HFF-Myc (cell line): ENCODE results near the gene GPR161.
"Not testable (repeated sequence)": the region's sequence is repeated elsewhere in the genome, so short reads cannot be mapped to it uniquely, and the experiment has no call there.

ENCODE experiments used
- DNase-seq: peaks from one replicate; pipeline ENCODE4 v3.0.0-alpha.2; 2011; ENCODE audit warnings: low read depth; ENCODE audit errors: extremely low read depth
- H3K4me3 ChIP-seq: replicated peaks from 2 replicates; pipeline ENCODE4 v1.5.1; 2011; ENCODE audit warnings: low read depth, mild to moderate bottlenecking, control low read depth, low read length
- CTCF ChIP-seq: IDR thresholded peaks from 2 replicates; pipeline ENCODE4 v1.5.1; 2012; ENCODE audit warnings: mild to moderate bottlenecking, low read depth, low read length, control low read depth; ENCODE audit errors: missing control alignments

GPR161 gene

DNA sequence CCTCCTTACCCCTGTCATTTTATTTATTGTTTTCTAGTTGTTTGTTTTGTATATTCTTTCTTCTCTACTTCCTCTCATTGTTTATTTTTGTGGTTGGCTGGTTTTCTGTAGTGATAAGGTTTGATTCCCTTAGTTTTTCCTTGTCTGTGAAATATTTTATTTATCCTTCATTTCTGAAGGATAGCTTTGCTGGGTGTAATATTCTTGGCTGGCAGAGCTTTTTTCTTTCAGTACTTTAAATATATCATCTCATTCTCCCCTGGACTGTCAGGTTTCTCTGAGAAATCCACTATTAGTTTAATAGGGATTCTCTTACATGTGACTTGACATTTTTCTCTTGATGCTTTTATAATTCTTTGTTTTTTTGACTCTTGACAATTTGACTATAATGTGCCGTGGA, 23.2 kb upstream of the GPR161 start:
- H3K4me3 ChIP-seq: no peak overlapping the region
- no peak for TF ChIP-seq CTCF
- no peak for DNase-seq

DNA sequence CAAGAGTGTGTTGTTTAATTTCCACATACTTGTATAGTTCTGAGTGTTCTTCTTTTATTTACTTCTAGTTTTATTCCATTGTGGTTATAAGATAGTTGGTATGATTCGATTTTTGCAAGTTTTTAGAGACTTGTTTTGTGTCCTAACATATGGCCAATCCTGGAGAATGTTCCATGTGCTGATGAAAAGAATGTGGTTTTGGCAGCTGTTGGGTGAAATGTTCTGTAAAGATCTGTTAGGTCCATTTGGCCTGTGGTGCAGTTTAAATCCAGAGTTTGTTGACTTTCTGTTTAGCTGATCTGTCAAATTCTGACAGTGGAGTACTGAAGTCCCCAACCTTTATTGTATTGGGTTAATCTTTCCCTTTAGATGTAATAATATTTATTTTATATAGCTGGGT, 22.5 kb upstream of the GPR161 start:
- DNase-seq: no peak
- no peak for TF ChIP-seq CTCF
- no peak overlapping the region for H3K4me3 ChIP-seq

- DNase-seq: no peak
- TF ChIP-seq CTCF: no peak
- no peak overlapping the region for H3K4me3 ChIP-seq
Observed at GRCh38 chr1:168157638-168158037, 20.9 kb upstream of the GPR161 start.

DNA sequence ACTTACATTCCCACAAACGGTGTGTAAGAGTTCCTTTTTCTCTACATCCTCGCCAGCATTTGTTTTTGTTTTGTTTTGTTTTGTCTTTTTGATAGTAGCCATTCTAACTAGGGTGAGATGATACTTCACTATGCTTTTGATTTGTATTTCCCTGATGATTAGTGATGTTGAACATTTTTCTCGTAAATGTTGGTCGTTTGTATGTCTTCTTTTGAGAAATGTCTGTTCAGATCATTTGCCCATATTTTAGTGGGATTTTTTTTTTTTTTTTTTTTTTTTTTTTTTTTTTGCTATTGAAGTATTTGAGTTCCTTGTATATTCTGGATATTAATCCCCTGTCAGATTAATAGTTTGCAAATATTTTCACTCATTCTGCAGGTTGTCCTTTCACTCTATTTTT, 19.2 kb upstream of the GPR161 start:
- TF ChIP-seq CTCF: no peak
- DNase-seq: no peak
- H3K4me3 ChIP-seq: no peak overlapping the region

GRCh38 chr1:168154707-168155106, 18.0 kb upstream of the GPR161 start:
- not testable (repeated sequence) for DNase-seq, H3K4me3 ChIP-seq

DNA sequence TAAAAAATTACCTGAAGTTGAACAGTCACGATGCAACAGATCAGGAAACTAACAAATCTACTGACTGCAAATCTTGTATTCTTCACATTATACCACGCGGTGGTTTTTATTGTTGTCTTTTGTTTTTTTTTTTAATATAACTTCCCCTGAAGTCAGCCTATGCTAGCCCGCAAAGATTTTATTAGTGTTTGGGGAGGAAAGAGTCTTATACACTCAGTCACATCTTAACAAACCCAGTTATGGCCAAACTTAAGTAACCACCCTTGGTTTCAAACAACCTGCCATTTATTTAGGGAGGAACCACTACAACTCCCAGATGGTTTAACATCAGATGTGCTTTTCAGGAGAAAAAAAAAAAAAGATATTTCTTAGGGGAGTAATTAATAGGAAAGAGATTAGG, 15.2 kb upstream of the GPR161 start:
- no peak for DNase-seq
- no peak for TF ChIP-seq CTCF
- H3K4me3 ChIP-seq: no peak overlapping the region

DNA sequence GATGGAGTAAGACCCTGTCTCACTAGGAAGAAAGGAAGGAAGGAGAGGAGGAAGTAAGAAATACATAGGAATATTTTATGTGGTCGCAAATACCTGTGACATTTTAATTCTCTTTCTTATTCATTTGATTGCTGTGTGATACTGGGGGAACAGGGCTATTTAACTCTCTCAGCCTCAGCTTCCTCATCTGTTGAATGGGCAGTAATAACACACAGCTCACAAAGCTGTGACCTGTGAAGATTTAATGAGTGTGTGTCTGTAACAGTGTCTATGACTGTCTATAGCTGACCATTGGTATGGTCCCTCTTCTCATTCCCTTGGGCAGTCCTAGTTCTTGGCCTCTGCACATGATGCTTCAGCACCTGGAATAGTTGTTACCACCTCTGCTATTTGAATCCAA, 13.6 kb upstream of the GPR161 start:
- TF ChIP-seq CTCF: no peak
- no peak for DNase-seq
- no peak overlapping the region for H3K4me3 ChIP-seq

DNA sequence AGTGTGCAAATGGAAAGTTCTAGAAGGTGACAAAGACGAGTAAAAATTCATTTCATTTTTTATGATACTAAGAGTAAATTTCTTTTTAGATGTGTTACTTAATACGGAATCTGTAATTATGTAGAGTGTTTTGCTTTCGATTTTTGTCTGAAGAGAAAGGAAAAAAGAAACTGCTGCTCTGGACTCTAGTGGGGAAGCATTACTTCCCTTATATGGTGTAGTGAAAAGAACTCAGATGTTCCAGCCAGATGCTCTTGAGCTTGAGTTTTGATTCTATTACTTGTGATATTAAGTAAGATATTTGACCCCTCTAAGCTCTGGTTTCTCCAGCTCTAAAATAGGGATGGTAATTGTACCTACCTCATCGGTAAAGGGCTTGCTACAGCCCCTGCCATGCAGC, 12.2 kb upstream of the GPR161 start:
- no peak for TF ChIP-seq CTCF
- no peak for DNase-seq
- no peak overlapping the region for H3K4me3 ChIP-seq
